ENCODE results near the gene STX11. TPM values are rescaled to one million over a fixed set of nuclear protein-coding genes. Genes with fewer than 3 reads are reported as not detected.

STX11 gene
- total RNA-seq, 4 donors from 2014 or later = 1.6 to 11.6 (median 2.4) TPM

- Histone ChIP-seq H3K4me3 (peak overlapping the region; percentile 56 to 84 (median 66)), H3K27me3 (no peaks in the 10 kb centered on the region), H3K9me3 (no peaks in the 10 kb centered on the region), H3K36me3 (no peaks in the 10 kb centered on the region), H3K4me1 (peaks cover 0 to 9% (median 5%) of the 10 kb centered on the region in 4 donors), H3K27ac (peak overlapping the region; percentile 94 to 99 (median 98))
- DNase-seq = peak; percentile 41 to 59 (median 55)
- no peak for TF ChIP-seq CTCF (IDR thresholded peaks at IDR 0.05)
- no peak for TF ChIP-seq POLR2A (IDR thresholded peaks at IDR 0.05)
Observed at GRCh38 chr6:144215402-144215931, 65.2 kb downstream of the STX11 start.

- Histone ChIP-seq H3K9me3 (no peaks in the 10 kb centered on the region), H3K4me3 (peak overlapping the region; percentile 56 to 84 (median 66)), H3K27ac (peak overlapping the region; percentile 94 to 99 (median 98)), H3K36me3 (no peaks in the 10 kb centered on the region), H3K27me3 (no peaks in the 10 kb centered on the region), H3K4me1 (peaks cover 0 to 9% (median 5%) of the 10 kb centered on the region in 4 donors)
- peak; percentile 90 to 96 (median 96) for DNase-seq
- TF ChIP-seq CTCF (IDR thresholded peaks at IDR 0.05) (peak in 5 of 6 experiments; percentile 31 to 76 (median 67)), POLR2A (IDR thresholded peaks at IDR 0.05) (peak; percentile 37 to 46)
Observed at GRCh38 chr6:144215932-144216667, 65.8 kb downstream of the STX11 start.

- Histone ChIP-seq H3K27me3 (no peaks in the 10 kb centered on the region), H3K27ac (peak overlapping the region; percentile 94 to 99 (median 98)), H3K4me1 (peaks cover 0 to 9% (median 5%) of the 10 kb centered on the region in 4 donors), H3K36me3 (no peaks in the 10 kb centered on the region), H3K9me3 (no peaks in the 10 kb centered on the region), H3K4me3 (peak overlapping the region; percentile 56 to 84 (median 66))
- TF ChIP-seq POLR2A (IDR thresholded peaks at IDR 0.05) = no peak
- peak in 3 of 6 experiments; percentile 17 to 25 (median 23) for TF ChIP-seq CTCF (IDR thresholded peaks at IDR 0.05)
- no peak for DNase-seq
Observed at GRCh38 chr6:144216668-144217218, 66.4 kb downstream of the STX11 start.

- Histone ChIP-seq H3K9me3 (no peaks in the 10 kb centered on the region), H3K4me3 (no peak overlapping the region), H3K4me1 (peaks cover 0 to 9% (median 5%) of the 10 kb centered on the region in 4 donors), H3K27ac (peak overlapping the region in 1 of 4 donors; percentile 98), H3K27me3 (no peaks in the 10 kb centered on the region), H3K36me3 (no peaks in the 10 kb centered on the region)
- TF ChIP-seq POLR2A (IDR thresholded peaks at IDR 0.05) (no peak), CTCF (IDR thresholded peaks at IDR 0.05) (no peak)
- no peak for DNase-seq
Observed at GRCh38 chr6:144217264-144217663, 66.9 kb downstream of the STX11 start.

GRCh38 chr6:144217797-144218196 lies 67.5 kb downstream of the STX11 start:
- Histone ChIP-seq H3K4me1 (peaks cover 0 to 9% (median 5%) of the 10 kb centered on the region in 4 donors), H3K27me3 (no peaks in the 10 kb centered on the region), H3K36me3 (no peaks in the 10 kb centered on the region), H3K4me3 (no peak overlapping the region), H3K9me3 (no peaks in the 10 kb centered on the region), H3K27ac (no peak overlapping the region)
- no peak for TF ChIP-seq POLR2A (IDR thresholded peaks at IDR 0.05)
- no peak for TF ChIP-seq CTCF (IDR thresholded peaks at IDR 0.05)
- DNase-seq = no peak
